ENCODE data around the gene MEIS3.

MEIS3 gene

DNA sequence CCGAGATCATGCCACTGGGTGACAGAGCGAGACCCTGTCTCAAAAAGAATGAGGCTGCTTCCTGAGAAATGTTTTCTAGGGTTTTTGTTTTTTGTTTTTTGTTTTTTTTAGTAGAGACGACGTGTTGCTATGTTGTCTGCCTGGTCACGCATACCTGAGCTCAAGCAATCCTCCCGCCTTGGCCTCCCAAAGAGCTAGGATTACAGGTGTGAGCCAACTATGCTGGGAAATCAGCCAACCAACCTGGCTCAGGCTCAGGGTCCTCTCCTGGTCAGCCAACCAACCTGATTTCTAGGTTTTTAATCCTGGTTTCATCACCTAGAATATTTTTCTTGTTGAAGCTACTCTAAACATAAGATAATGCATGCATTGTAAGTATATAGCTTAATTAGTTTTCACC lies 62.4 kb downstream of the MEIS3 start:
- DNase-seq = no peak

DNA sequence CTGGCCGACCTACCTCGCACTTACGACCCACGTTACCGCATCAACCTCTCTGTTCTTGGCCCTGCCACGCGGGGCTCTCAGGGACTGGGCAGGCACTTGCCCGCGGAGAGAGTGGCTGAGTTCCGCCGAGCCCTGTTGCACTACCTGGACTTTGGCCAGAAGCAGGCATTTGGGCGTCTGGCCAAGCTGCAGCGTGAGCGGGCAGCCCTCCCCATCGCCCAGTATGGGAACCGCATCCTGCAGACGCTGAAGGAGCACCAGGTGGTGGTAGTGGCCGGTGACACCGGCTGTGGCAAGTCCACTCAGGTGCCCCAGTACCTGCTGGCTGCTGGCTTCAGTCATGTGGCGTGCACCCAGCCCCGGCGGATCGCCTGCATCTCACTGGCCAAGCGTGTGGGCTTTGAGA lies 66.0 kb downstream of the MEIS3 start:
- no peak for DNase-seq

All from central memory CD4-positive, alpha-beta T cell (primary cell).